HG02610 (cell line): ENCODE measurements around the gene PDYN.

Experiments
- ATAC-seq: cut with Tn5 transposase; IDR thresholded peaks from one replicate; pipeline ENCODE4 v1.9.1; 2021; ENCODE audit warnings: mild to moderate bottlenecking, moderate library complexity; ENCODE audit not compliant: unreplicated experiment

Gene PDYN

DNA sequence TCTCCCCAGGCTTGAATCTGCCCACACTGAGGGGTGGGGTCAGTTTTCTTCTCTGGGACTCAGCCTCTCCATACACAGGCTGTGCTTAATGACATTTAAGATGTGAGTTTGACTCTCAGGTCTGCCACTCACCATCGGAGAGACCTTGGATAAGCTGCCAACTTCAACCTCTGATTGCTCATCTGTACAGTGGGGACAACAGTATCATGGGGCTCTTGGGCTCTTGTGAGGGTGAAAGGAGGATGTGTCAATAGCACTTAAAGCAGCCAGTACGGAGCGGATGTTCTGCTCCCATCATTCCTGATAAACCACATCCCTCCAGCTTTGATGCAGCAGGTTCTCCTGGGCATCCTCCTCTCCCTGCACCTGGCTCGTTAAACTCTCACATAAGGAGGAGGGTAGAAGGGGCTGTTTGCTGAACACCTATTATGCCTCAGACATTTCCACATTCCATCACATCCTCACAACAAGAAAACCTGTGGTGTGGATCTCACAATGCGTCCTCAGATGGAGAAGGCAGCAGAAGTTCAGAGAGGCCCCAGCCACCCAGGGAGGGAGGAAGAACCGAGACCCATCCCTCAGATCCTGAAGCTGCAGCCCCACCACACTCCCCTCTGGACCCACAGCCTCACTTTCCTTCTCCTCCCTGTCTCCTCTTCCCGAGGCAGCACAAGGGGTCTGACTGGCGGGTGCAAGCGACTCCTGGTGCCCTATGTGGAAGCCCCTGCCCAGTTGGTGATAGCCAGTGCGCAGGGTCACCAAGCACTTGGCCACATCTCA, 1.9 kb upstream of the PDYN start:
- no peak for ATAC-seq

DNA sequence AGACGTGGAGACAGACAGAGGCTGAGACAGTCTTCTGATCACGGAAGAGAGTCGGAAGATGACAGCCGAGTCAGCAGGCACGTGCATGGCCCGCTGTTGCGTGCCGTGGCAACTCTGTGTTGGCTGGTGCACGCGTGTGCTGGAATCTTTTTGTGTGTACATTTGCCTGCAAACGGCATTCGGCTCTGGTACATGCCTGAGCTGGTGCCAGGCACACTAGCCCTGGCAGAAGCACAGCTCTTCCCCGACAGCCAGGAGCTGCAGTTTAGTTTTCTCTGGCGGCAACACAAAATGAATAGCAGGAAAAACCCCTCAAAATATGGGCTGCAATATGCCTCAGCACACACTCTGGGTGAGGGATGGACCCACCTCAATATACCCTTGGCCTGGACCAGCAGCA, 769 bp upstream of the PDYN start:
- ATAC-seq, result no peak

GRCh38 chr20:1992359-1993110, 1.3 kb downstream of the PDYN start:
- ATAC-seq, result no peak

- no peak for ATAC-seq
These were observed 6.0 kb downstream of the PDYN start for GRCh38 chr20:1987826-1988225.

- ATAC-seq, result no peak
These were observed 10.6 kb downstream of the PDYN start for GRCh38 chr20:1983301-1983700.

DNA sequence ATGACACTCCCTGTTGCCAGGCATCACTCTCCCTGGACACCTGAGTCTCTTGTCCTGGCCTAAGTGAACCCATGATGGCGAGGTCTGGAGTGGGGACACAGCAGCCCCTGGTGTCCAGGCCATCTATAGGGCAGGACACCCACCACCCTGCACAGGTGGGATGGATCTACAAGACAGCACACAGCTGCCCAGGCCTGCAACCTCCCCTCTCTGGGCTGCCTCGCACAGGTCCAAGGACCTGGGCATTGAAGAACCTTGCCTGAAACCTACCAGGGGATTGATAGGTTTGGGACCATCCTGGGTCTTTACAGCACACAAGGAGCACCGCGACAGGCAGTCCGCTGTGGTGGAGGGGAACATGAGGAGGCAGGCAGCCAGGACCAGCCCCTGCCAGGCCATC, 11.2 kb downstream of the PDYN start:
- no peak for ATAC-seq

DNA sequence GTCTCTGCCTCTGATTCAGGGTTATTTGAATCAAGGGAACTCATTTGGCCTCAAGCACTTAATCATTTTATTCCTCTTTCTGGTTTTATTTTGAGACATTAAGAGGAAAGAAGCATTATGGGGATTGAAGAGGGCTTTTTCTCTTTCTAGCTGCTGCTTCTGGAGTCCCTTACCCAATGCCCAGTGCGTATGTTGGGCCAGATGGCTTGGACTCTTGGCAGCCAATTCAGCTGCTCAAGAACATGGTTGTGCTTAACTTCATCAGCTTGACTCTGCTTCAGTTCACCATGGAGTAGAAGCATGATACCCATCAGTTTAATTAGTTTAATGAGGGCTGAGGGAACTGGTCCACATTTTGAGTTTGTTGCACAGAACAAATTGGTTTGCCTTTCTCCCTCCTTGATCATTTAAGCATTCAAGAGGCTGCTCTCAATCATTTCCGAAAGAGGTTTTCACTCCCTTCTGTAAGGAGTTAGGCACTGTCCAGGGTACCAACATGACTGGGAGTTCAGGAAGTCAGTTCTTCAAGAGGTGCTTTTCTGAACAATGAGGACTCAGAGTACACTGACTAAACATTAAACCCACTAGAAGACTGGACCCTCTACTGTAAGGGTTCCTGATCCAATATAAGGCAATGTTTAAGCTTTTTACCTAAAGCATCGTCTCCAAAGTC, 14.6 kb downstream of the PDYN start:
- no peak for ATAC-seq

DNA sequence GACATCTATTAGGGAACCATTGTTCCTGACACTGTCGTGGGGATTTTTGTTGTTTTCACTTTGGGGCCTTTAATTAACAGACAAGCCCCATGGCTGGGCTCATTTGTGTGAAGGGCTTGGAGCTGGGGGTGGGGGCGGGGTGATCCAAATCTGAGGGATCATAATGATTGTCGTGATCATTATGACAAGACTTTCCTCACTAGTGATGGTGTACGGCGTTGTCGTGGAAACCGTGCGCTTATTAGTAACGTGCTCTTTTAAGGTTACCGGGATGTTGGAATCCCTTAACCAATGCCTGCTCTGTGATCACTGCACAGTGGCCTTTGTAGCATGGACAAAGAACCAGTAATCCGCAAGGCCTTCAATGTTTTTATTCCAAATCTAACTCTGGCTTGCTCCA, 18.6 kb downstream of the PDYN start:
- ATAC-seq, result no peak

DNA sequence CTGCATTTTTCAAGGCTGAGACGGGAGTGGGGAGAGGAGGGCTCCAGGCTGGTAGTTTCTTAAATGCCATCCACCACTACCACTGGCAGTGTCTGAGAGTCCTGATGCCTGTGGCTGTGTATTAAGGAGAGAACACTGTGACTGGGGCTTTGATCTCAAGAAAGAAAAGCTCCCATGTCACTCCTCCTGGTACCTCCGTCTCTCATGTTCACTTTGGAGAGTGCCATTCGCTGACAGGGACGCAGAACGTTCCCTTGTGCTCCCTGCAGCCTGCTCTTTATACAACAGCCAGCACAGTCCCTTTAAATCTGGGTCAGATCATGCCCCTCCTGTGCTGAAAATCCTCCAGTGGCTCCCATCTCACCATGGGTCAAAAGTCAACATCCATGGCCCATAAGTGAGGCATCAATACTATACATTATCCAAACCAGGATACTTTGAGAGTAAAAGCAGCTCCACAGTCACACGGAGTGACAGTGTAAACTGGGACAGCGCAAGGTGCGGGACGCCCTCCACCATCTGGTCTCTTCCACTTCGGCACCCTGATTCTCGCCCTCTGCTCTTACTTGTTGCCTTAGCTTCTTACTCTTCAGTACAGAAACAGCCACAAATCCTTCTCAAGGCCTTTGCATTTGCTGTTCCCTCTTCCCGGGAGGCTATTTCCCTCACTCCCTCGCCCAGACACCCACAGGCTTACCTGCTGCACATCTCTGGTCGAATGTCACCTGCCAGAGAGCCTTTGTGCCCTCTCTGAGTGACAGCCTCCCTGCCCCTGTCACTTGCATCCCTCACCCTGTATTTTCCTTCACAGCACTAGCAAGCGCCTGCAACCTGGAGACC, 20.0 kb downstream of the PDYN start:
- no peak for ATAC-seq

DNA sequence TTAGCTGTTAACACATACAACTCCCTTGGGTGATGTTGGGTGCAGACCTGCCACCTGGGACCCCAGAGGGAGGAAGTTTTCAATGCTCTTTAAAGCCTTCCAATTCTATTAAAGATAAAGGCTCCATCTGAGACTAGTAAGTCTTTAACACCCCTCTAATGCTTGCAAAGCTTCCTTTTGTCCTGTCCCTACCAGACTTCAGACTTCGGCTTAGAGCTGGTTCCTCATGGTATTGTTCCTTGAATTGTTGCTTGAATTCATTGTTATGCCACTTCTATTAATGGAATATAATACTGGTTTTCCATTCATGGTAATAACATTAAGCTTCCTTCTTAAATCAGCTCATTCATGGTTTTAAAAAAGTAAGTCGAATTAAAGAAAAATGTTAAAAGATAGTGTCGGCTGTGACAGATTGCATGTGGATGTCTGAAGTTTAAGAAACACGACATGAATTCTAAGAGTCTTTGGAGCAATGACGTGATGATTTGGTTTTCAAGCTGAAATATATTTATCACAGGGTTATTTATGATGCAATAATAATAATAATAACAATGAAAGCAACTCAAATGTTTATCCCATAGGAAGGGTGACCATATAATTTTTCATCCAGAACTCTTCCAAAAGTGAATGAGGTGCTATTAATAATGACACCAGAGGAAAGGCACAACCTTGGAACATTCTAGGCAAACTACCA, 21.8 kb downstream of the PDYN start:
- ATAC-seq, result no peak

GRCh38 chr20:1968964-1969363, 24.9 kb downstream of the PDYN start:
- ATAC-seq, result no peak

- no peak for ATAC-seq
These were observed 28.1 kb downstream of the PDYN start for GRCh38 chr20:1965520-1966351.

DNA sequence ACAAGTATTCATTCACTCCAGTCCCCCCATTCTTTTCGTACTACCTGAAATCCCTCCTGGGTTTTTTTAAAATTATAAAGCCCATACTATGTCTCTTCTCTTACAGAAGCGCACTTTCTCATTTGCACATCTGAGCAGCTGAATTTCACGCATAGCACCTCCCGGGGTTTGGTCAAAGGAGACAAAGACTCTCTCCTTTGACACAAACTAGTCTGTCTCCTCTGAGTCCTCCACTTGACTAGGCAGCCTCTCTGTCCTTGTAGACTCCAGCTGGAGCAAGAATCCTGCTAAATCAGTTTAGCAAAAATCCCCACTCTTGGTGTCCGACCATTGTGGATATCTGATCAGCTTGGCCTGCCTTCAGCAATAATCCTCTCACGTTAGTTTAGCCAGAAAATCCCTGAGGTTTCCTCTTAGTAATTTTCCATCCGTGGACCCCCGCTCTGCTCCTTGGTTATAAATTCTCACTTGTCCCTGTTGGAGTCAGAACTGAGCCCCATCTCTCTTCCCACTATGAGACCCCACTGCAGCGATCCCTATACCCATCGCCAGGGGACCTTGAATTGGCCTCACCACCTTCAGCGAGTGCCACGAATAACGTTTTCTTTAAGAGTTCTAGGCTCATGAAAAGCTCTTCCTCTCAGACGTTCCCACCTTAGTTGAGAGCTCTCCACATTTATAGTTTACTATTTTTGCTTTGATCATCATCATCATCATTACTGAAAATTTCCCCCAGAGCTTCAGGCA, 29.0 kb downstream of the PDYN start:
- ATAC-seq, result no peak

DNA sequence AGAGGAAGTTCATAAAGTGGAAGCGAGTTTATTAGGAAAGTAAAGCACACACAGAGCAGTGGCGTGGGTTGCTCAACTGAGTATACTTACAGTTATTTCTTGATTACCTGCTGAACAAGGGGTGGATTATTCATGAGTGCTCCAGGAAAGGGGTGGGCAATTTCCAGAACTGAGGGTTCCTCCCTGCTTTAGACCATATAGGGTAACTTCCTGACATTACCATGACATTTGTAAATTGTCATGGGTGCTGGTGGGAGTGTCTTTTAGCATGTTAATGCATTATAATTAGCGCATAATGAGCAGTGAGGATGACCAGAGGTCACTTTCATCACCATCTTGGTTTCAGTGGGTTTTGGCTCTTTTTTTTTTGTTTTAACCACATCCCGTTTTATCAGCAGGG, 29.8 kb downstream of the PDYN start:
- ATAC-seq, result no peak

GRCh38 chr20:1961374-1961773, 32.5 kb downstream of the PDYN start:
- no peak for ATAC-seq

- ATAC-seq, result no peak
These were observed 34.7 kb downstream of the PDYN start for GRCh38 chr20:1959156-1959555.

GRCh38 chr20:1958426-1958825, 35.4 kb downstream of the PDYN start:
- ATAC-seq, result no peak

DNA sequence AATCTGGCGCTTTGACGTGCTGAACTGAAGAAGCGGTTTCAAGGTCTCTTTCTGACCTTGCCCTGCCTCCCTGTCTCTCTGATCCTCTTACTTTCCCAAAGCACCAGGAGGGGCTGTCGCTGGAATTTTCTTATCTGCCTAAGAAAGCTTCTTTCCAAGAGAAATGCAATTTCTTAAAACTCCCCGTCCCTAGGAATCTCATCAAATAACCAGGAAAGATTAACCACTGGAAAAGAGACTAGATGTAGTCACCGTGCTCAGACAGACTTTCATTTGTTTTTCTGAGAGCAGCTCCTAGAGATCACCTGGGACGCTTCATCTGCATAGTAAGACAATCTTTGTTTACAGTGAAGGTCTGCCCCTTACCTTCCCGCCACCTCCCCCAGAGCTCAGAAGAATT, 38.6 kb downstream of the PDYN start:
- ATAC-seq, result no peak

DNA sequence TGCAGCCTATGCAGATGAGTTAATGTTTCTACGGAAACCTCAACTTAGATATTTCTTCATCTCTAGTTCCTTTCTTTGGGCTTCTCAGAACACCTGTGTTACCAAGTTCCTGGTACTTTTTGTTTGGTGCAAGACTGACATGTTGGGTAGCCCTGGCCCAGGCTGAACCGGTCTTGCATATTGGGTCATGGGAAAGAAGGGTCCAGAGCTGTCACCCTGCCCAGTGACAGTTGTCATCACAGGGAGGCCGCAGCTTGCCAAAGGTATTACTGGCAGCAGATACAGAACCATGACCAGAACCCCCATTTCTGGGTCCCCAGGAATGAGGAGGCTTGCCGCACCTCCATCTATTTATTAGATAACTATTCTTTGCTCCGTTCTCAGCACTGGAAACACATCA, 40.2 kb downstream of the PDYN start:
- ATAC-seq, result no peak
